ENCODE measurements around the gene FNDC1. TPM values are rescaled to one million over a fixed set of nuclear protein-coding genes. Genes with fewer than 3 reads are reported as not detected.
"Not testable (repeated sequence)": the region's sequence is repeated elsewhere in the genome, so short reads cannot be mapped to it uniquely, and the experiment has no call there.

FNDC1 gene
- total RNA-seq = 1.9 TPM
- long read RNA-seq = 0 reads

DNA sequence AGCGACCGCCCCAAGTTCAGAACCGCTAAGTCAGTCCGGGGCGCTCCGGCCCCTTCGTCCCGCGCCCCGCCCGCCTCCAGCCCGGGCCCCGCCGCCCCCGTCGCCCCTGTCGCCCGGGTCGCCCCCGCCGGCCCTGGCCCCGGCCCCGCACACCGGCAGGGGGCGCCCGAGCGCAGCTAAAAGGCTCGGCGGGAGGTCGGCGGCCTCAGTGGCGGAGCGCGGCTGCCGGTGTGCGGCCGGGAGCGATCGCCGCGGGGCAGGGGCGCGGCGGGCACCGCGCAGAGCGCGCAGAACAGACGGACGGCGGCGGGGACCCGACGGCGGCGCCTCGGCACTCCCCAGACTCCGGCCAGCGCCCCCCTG, at the start of gene FNDC1:
TSS of gene FNDC1 (plus strand) at position 208 of the 363 bp plus-strand sequence. CDS start 197 bp downstream, outside the sequence.
- ATAC-seq = peak; percentile 78
- intact Hi-C loops (cut with micrococcal nuclease) = no loop called here

DNA sequence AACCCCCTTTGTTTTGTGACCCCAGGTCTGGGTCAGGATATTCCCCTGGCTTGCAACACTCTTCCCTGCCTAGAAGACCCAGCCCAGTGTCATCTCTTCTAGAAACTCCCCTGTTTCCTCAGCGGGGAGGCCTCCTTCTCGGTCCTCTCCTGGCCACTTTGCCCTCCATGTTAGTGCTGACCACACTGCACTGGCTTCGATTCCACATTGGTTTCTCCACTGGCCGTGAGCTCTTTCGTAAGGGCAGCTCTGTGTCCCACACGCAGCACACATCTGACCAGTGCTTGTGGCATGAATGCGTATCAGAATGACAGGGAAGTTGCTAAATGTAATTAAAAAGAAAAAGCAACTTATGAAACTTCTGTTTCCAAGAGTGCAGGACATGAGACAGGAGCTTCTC, 49.4 kb upstream of the FNDC1 start:
- ATAC-seq (no peak), DNase-seq (no peak)
- intact Hi-C loops (cut with micrococcal nuclease) = no loop called here

More for the DNA sequence above, at the start of gene FNDC1:
- DNase-seq = peak; percentile 80

DNA sequence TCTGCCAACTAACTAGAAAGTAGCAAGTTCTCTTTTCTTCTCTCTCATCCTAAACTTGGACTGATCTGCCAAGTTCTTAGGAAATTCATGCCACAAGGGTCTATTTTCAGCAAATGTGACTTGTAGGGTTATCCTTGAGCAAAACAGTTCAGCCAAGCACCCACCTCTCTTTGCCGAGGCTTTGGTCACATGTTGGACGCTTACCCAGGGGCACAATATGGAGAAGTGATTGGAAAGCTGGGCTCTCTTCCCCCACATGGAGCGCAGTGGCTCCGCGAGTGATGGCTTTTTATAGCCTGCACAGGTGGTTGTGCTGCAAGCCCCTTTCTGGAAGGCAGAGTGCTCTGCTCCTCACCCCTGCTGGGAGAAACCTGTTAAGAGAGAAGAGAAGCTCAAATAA, 47.7 kb upstream of the FNDC1 start:
- intact Hi-C loops (cut with micrococcal nuclease) = no loop called here
- DNase-seq = no peak
- ATAC-seq = no peak

DNA sequence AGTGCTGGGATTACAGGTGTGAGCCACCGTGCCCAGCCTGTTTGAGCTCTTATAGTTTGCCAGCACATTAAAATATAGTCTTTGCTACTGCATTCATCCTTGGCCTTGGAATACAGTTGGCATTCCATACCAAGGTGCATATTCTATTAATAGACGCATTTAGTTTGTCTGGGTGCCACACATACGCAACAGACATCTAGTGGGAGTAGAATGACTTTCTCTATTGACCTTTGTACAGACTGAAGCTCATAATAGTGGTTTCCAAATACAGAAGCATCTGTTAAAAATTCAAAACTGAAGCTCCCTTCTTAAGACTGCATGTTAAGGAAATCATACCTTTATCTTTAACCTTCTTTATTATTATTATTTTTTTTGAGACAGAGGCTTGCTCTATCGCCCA, 46.7 kb upstream of the FNDC1 start:
- peak; percentile 56 for ATAC-seq
- intact Hi-C loops (cut with micrococcal nuclease) = no loop called here

GRCh38 chr6:159123831-159124230, 45.4 kb upstream of the FNDC1 start:
- DNase-seq; ATAC-seq; intact Hi-C loops (cut with micrococcal nuclease): not testable (repeated sequence)

More for the DNA sequence above, 46.7 kb upstream of the FNDC1 start:
- no peak for DNase-seq

GRCh38 chr6:159125014-159125609, 44.1 kb upstream of the FNDC1 start:
- ATAC-seq = no peak
- intact Hi-C loops (cut with micrococcal nuclease) = no loop called here

GRCh38 chr6:159125951-159126352, 43.2 kb upstream of the FNDC1 start:
- ATAC-seq (peak; percentile 94), DNase-seq (peak; percentile 78)
- intact Hi-C loops (cut with micrococcal nuclease) = no loop called here

More at GRCh38 chr6:159125014-159125609, 44.1 kb upstream of the FNDC1 start:
- no peak for DNase-seq

- intact Hi-C loops (cut with micrococcal nuclease) = no loop called here
- ATAC-seq = peak; percentile 91
- DNase-seq = peak; percentile 85
These were observed 42.6 kb upstream of the FNDC1 start for GRCh38 chr6:159126590-159126989.

- ATAC-seq (no peak), DNase-seq (no peak)
- intact Hi-C loops (cut with micrococcal nuclease) = no loop called here
These were observed 41.5 kb upstream of the FNDC1 start for GRCh38 chr6:159127701-159128100.

- ATAC-seq = no peak
- intact Hi-C loops (cut with micrococcal nuclease) = no loop called here
These were observed 40.2 kb upstream of the FNDC1 start for GRCh38 chr6:159128978-159129377.

DNA sequence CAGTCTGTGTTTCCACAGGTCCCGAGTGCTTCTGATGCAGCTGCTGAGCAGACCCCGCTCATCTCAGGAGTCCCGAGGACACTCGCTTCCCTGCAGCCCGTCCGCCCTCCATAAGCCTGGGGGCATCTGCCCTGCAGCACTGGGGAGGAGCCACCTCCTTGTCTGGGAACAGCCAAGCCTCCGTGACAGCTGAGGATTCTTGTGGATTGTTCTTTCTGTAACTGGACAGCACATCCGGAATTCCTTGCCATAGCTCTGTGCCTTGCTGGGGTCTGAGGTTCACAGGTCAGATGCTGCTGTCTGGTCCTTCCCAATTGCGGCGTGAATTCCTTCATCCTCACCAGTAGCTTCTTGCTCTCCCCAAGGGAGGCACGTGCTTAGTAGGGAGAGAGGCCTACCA, 38.4 kb upstream of the FNDC1 start:
- intact Hi-C loops (cut with micrococcal nuclease) = loop anchor here (5.0 kb wide), 1 partner anchor 89 kb away; the partner anchor contains the start of gene TAGAP
- no peak for DNase-seq
- no peak for ATAC-seq

More at GRCh38 chr6:159128978-159129377, 40.2 kb upstream of the FNDC1 start:
- DNase-seq = no peak

DNA sequence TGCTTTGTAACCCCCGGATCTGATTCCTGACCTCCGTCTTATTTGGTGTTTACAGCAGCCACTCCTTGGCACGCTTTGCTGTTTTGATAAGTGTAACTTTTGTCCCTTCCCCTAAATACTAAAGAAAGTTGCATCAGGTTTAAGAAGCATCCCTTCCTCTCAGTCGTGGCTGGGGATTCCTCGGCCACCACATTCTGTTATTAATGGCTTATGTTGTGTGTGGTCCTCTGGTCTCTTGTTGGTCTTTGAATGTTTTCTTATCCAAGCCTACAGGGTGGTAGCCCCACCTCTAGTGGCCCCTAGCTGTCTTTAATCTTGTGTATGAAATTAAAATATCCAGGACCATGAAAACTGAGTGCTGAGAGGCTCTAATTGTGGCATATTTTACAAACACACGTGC, 37.5 kb upstream of the FNDC1 start:
- DNase-seq (no peak), ATAC-seq (no peak)
- intact Hi-C loops (cut with micrococcal nuclease) = loop anchor here (5.0 kb wide), 1 partner anchor 89 kb away; the partner anchor contains the start of gene TAGAP

- intact Hi-C loops (cut with micrococcal nuclease) = loop anchor here (5.0 kb wide), 1 partner anchor 90 kb away; the partner anchor contains the start of gene TAGAP
These were observed 36.5 kb upstream of the FNDC1 start for GRCh38 chr6:159132664-159133063.

DNA sequence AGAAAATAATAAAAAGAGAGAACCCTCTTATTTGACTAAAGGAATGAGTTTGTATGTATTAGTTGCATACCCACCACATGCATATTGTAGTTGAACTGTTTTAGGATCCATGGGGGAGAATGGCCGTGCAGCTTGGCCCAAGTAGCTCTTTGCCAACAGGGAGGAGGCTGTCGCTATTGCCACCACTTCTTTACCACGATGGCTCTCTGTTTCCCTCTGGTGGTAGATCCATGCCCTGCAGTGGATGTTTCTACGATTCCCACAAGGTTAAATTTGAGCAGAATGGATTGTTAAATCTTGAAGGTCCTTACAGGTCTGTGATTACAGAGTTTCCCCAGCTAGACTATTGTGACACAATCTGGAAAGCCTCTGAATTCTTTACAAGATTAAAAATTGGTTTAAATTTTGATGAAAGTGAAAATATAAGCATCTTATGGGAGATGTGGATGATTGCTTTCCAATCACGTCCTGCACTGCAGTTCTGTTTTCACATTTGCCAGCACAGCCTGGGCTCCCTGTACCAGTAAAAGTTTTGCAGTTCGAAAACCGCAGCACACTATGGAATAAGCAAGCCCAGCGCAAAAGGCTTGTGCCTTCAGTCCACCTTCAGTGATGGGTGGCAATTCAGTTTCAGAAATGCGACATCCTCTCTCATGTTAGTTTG, 34.4 kb upstream of the FNDC1 start:
- intact Hi-C loops (cut with micrococcal nuclease) = loop anchor here (2.0 to 5.0 kb wide), 2 partner anchors 93 to 126 kb away; partner anchors contain the start of gene TAGAP
- ATAC-seq = peak; percentile 80
- DNase-seq = no peak

More at GRCh38 chr6:159132664-159133063, 36.5 kb upstream of the FNDC1 start:
- no peak for ATAC-seq
- DNase-seq = no peak

DNA sequence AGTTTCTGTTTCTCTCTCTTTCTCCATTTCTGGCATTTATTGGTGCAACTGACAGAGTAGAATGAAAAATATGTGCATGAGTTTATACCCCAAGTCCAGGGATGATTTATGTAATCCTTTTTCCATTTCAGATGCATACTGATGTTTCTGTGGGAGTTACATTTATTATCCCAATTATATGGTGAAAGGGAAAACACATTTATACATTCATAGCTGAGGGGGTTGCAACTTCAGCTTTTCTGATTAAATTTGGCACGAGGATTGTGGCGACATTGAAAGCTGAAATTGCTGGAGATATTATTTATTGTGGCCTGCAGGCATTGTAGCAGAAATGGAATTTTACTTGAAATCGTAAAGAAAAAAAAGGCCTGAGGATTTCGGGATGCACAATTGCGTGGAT, 31.5 kb upstream of the FNDC1 start:
- ATAC-seq (no peak), DNase-seq (no peak)
- intact Hi-C loops (cut with micrococcal nuclease) = no loop called here

- no peak for DNase-seq
- ATAC-seq = no peak
- intact Hi-C loops (cut with micrococcal nuclease) = no loop called here
These were observed 26.7 kb upstream of the FNDC1 start for GRCh38 chr6:159142531-159142930.

GRCh38 chr6:159148641-159149040, 20.6 kb upstream of the FNDC1 start:
- no peak for ATAC-seq
- intact Hi-C loops (cut with micrococcal nuclease) = no loop called here
- no peak for DNase-seq

- DNase-seq = no peak
- ATAC-seq = no peak
- intact Hi-C loops (cut with micrococcal nuclease) = no loop called here
These were observed 19.6 kb upstream of the FNDC1 start for GRCh38 chr6:159149641-159150040.

DNA sequence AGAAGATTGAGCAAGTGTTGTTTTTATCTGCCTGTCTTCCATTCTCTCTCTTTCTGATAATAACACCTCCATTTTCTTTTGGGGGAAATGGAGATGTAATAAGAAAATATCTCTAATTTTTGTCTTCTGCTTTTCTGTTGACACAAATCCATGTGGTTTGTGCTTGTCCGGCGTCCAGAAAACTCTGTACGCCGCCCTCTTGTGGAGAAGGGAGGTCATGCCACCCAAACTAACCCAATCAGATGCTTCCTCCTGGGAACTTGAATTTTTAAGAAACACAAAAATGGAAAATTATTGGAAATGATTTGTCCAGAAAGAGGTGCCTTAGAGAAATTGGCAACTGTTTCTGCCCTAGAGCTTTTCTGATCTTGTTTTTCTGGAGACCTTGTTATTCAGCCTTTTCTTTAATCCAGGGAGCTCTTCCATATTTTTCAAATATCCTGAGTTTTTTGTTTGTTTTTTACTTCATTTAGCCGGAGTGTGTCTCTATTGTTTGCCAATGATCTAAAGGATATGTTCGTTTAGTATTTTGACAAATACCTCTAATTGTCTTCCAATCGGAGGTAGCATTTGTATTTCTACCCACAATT, 17.8 kb upstream of the FNDC1 start:
- DNase-seq = no peak
- intact Hi-C loops (cut with micrococcal nuclease) = no loop called here

DNA sequence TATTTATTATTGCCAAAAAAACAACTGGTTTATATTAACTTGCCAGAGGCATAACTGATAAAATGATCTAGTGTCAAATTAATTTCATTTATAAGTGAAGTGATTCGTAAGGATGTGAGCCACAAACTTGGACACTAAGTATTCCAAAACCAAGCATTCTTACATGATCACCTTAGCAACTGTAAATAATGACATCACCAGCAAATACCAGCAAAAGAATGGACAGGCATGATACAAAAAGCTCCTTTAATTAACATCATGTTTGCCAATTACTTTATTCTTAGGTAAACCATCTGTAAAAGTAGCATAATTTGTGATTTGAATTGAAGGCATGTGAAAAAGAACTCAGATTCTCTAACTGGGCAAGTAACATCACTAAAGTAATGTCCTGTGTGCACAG, 17.2 kb upstream of the FNDC1 start:
- DNase-seq = no peak
- no peak for ATAC-seq
- intact Hi-C loops (cut with micrococcal nuclease) = no loop called here

More for the DNA sequence above, 17.8 kb upstream of the FNDC1 start:
- ATAC-seq = peak; percentile 43

All from left ventricle myocardium superior (tissue), 1 donor.